ENCODE results near the gene RIN3. TPM values are rescaled to one million over a fixed set of nuclear protein-coding genes. Genes with fewer than 3 reads are reported as not detected.
"Not testable (repeated sequence)": the region's sequence is repeated elsewhere in the genome, so short reads cannot be mapped to it uniquely, and the experiment has no call there.

The RIN3 gene
- total RNA-seq, 1 donor from 2014 or later: 6.9 TPM

DNA sequence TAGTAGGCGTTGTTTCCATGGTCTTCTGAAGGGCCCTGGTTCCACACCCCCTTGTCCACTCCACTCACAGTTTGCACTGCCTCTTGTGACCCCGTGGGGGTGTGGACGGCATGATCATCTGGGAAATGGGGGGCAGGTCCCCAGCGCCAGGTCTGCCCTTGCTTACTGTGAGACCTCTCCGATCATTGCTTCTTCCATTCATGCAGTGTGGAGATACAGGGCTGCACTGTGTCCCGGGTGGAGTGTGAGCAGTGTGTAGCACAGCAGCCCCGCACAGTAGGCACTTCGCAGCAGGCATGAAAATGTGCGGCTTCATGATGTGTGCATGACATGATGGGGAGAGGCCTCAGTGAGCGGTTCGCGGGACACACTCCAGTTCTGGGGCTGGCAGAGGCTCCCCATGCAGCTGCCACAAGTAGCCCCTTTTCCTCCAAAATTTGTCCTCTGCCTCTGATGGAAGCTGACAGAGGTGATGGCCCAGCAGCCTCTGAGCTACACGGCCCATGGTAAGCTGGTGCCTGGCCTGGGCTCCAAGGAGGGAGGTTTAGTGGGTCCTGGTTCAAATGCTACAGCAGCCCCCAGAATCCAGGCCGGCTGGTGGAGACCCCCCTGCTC, 15.0 kb downstream of the RIN3 start:
- DNase-seq: no peak

DNA sequence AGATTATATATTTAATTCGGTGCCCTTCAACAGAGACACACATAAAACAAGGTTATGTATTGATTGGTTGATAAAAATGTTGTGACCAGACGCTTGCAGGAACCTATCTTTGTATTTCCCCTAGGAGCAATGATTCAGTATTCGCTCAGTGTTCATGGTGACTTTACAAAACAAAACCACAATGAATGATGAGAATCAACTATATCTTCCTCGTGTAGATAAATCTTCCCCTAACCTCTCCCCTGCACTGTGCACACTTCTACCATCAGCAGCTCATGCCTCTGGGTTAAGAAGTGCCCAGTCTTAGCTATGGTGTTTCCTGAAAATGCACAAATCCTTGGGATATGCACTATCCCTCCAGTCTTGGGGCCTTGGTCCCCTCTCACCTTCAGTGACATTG, 16.3 kb downstream of the RIN3 start:
- DNase-seq: no peak

DNA sequence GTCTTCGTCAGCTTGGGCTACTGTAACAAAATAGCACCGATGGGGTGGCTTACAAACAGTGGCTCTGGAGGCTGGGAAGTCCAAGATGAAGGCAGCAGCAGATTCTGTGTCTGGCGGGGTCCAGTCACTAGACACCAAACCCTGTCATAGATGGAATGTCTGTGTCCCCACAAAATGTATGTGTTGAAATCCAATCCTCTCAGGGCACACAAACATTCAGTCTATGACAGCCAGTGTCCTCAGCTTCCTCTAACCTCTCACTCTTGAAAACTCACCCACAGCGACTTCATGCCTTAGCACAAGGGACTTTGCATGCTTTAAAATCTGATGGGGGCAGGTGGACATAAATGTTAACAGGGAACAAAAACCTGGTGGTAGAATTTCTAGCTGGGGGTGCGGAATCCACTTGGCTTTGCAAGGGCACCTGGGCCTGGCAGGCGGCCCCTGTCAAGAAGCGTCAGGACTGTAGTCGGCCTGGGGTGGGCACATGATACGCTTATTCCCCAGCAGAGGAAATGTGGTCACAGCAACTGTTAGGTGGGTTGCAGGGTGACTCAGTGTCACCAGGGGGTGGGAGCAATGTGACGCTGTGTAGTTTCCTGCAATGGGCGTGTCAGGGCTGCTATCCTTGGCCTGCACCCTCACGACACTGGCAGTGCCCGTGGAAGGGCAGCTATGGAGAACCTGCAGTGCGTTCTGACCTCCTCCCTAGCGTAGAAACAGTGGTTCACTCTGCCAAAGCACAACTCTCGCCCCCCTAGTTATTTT, 17.7 kb downstream of the RIN3 start:
- no peak for DNase-seq

DNA sequence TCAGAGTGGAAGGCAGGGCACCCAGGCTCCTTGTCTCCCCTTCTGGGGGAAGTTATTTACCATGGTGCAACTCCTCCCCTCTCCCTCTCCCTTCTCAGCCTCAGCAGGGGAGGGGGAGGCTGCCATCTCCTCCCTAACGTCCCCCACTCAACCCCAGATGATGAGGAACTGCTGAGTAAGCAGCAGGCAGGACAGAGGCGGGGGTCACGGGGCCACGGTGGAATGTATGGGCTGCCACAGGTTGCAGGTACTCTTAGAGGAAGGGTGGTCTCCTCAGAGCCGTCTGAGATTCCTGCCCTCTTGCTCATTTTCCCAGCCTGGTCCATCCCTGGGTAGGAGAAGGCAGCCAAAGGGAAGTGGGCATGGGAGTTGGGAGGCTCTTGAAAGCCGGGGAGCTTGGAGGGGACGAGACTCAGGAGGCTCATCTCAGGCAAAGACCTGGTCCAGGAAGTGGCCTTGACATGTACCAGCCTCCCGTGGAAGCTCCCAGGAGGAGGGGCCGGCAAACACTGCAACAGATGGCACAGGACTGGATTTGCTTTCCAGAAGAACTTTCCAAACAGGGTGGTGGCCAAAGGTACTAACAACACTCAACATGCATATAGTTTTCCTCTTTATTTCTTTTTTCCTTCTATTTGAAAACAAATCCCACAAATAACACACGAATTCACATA, 19.0 kb downstream of the RIN3 start:
- no peak for DNase-seq

DNA sequence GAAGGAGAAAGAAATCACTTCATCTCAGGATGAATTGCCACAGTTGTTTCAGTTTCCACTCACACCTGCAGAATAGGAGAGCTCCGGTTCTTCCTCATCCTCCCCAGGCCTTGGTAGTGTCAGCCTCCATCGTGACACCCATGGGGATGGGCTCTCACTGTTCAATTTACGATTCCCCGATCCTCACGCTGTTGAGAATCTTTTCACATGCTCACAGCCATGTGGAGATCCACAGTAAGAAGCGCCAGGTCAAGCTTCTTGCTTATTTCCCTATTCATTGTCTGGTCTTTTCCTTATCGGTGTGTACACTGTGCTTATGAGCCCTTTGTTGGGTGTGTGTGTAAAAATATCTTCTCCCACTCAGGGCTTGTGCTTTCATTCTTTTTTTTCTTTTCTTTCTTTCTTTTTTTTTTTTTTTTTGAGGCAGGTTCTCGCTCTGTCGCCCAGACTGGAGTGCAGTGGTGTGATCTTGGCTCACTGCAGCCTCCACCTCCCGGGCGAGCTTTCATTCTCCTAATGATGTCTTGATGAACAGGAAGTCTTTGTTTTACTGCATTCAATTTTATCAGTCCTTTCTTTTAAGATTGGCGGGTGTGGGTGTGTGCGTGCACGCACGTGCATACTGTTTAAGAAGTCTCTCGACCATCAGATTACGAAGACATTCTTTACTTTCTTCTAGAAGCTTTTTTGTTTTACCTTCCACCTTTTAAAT, 21.5 kb downstream of the RIN3 start:
- DNase-seq: no peak

DNA sequence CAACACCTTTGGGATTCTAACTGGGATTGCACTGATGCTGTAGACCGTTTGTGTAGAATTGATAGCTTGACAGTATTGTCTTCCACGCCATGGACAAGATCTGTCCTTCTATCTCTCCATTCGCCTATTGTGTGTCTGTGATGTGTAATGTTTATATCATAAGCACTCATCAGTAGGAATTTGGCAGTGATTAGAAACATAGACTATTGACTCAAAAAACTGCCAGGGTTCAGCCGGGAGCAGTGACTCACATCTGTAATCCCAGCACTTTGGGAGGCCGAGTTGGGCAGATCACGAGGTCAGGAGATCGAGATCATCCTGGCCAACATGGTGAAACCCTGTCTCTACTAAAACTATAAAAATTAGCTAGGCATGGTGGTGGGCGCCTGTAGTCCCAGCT, 22.6 kb downstream of the RIN3 start:
- not testable (repeated sequence) for DNase-seq

DNA sequence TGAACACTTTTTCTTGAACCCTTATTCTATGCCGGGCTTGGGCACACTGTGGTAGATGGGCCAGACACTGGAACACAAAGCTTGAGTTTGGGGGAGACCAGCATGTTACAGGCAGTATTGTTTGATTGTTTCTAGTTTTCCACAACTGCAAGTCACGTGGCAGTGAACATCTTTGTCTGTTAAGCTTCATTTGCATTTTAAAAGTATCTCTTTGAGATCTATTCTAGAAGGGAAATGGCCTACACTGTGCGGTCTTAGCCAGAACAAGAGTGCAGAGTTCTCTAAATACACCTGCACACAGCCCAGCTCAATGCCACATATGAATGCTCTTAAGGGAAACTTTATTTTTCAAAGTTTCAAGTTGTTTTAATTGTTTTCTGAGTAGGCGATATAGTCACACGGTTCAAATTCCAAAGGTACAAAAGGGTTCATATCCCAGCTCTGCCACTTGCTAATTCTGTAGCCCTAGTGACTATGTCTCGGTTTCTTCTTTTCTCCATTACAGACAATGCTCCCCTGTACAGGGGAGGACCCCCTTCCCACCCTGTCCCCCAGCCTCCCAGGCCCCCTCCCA, 24.9 kb downstream of the RIN3 start:
- DNase-seq: no peak

DNA sequence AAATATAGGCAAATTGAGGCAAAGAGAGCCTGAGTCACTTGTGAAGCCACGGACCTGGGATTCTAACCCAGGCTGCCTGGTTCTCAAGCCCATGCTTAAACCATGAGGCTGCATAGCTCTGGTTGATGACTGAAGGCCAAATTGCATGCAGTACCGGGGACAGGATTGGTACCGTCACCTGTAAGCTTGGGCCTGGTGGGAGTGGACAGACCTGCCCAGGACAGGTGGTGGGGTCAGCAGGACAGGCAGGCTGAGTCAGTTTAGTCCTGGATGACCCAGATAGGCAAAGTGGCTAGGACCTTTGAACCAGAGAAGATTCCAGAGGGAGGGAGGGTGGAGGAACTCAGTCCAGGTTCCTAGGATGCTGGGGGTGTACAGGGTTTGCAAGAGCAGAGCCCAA, 25.8 kb downstream of the RIN3 start:
- DNase-seq: no peak

DNA sequence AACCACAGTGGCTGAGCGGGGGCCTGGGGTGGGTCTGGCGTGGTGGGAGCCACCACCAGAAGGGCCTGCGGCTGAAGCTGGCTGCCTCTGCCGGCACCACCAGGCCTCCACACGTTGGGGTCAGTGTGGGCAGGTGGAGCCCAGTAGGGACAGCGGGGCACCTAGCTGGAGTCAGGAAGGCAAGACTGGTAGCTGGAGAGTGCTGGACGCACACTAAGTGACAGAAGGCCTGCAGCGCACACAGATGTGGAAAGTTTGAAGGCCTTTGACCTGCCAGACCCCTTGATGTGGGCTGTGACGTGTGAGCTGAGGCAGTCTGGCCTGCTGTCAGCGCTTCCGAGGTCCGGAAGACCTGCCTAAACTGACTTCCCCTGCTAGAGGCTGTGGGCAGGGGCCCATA, 26.3 kb downstream of the RIN3 start:
- peak; percentile 31 for DNase-seq

DNA sequence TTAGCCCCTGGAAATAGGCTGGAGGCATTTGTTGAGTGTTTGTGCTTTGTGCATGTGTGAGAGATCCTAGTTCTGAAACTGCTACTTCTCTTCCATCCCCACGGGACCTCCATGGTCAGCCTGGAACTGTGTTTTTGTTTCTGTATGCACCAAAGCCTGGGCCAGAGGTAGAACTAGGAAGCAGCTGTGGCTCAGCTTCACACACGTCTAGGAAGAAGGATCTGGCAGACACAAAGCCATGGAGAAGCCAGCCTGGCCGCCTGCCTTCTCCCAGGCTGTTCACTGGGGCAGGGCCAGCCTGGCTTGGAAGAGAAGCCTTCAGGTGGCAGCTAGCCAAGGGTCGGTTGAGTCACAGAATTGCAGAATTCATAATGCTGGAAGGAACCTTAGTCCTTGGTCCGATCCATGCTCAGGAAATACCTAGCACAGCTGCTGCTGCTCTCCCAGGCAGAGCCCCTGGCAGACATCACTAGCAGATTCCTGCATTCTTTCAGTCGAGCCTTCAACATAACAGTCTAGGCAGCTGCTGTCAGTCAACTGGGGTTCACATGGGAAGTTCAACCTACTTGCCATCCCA, 27.0 kb downstream of the RIN3 start:
- DNase-seq: peak; percentile 97

DNA sequence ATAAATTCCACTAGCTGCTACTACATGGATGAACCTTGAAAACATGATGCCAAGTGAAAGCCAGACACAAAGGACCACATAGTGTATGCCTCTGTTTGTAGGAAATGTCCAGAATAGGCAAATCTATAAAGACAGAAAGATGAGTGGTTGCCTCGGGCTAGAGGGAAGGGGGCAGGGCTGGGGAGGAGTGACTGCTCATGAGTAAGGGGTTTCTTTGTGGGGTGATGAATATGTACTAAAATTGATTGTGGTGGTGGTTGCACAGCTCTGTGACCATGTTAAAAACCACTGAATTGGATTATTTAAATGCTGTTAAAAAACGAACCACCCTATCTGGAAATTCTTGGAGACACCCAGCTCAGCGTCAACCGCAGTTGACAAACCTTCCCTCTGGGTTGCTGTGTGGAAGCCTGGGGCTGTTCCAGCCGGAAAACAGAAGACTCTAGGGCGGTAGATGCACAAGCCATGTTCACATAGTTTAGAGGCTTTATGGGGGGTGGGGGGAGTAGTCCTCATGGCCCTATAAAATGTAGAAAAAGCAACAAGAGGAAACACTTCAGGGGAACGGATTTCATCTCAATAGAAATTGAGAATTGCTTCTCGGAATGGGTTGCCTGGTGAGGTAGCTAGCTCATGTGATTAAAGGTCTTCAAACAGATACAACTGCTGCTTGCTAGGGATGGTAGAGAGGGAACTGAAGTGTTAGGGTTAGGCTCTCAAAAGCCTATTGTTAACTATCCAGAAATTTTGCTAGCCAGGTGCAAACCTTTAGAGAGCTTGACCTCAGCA, 29.4 kb downstream of the RIN3 start:
- no peak for DNase-seq

DNA sequence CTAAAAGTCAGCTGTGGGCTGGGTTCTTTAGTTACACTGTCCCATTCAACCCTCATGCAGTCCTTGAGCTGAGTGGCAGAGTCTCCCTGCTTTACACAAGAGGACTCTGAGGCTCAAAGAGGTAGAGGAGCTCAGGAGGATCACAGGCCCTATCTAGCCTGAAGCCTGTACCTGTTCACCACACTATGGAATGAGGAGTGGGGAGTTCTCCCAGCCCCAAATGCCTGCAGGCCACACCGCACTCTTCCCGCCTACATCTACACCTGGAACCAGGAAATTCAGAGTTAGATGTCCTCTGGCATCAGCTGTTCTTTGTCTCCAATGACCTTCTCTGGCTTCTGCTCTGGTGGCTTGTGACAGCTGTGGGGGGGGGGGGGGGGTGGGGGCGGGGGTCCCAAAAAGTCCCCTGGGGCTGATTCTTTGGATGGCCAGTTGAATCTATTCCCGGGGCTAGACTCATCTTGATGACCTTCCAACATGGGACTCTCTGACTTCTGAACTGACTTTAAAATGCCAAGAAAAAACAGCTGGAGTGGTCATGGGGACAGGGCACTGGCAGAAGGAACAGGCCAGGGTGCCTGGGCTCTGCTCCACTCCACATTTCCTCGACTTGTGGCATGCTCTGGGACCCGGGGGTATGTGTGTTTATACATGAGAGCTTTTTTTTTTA, 30.6 kb downstream of the RIN3 start:
- peak; percentile 37 for DNase-seq

DNA sequence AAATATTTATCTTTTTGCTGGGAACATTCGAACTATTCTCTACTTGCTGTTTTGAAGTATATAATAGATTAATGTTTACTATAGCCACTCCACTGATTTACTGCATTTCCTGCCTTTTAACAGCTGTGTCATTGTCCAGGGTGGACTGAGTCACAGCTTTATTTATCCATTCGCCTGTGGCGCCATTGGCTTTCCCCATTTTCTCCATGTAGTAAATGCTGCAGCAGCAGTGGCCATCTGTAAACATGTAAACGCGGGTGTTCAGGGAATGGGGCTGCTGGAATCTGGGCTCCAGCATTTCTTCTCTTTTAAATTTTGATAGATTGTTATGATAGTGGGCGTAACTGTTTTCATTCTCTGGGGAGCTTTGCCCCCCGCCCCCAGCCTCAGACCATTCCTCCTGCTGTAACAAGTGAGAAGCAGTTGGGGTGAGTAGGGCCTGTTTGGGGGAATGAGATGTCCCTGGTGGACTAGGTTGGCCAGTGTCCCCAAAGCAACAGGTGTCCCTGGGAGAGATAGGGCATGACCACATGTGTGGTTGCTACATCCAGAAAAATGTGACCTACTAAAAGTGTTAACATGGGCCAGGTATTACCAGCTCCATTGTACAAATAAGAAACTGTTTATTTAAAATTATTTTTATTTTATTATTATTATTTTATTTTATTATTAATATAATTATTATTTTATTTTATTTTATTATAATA, 32.9 kb downstream of the RIN3 start:
- no peak for DNase-seq

DNA sequence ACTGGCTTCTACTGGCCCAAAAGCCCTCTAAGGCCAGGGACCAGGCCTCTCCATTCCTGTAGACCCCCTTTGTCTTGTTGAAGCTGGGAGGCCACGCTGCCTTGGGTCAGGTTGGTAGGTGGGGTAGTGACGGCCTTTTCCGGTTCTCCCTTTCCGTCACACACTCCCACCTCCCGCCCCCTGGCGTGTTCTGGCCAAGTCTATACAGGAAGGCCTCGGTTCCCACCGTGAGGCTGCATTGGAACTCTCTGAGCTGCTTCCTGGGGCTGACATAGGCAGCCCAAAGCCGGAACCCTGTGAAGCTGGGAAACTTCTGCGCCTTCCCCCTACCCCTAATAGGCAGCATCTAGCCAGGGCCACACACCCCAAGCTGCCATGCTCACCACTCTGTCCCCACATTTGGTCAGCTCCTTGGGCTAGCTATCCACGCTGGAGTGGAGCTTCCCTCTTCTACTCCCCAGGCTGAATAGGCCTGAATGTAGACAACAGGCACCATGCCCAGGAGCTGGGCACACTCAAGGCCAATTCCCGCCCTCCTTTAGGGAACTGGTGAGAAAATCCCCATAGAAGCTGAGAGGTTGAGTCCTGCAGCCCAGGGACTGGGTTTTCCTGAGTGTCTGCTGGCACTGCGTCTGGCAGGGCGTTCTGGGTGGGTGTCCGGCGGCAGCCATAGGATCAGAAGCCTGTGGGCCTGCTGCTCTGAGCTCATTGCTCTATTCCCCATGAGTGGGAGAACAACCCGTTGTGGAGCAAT, 35.7 kb downstream of the RIN3 start:
- peak; percentile 54 for DNase-seq

DNA sequence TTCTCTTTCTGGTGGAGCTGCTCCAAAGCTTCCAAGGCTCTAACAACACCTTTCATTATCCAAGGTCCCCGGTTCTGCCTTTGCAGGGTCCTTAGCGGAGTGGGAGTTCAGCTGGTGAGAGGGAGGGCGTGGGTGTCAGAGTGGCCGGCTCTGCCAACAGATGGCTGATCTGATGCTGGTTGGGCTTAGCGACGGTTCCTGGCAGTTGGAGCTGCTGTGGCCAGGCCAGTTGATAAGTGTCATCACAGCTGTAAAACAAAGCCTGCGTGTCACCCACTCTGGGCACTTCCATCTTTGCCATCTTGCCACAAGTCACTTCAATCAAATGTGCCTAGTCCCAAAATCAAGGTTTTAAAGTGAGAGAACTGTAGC, 36.3 kb downstream of the RIN3 start:
- peak; percentile 84 for DNase-seq

DNA sequence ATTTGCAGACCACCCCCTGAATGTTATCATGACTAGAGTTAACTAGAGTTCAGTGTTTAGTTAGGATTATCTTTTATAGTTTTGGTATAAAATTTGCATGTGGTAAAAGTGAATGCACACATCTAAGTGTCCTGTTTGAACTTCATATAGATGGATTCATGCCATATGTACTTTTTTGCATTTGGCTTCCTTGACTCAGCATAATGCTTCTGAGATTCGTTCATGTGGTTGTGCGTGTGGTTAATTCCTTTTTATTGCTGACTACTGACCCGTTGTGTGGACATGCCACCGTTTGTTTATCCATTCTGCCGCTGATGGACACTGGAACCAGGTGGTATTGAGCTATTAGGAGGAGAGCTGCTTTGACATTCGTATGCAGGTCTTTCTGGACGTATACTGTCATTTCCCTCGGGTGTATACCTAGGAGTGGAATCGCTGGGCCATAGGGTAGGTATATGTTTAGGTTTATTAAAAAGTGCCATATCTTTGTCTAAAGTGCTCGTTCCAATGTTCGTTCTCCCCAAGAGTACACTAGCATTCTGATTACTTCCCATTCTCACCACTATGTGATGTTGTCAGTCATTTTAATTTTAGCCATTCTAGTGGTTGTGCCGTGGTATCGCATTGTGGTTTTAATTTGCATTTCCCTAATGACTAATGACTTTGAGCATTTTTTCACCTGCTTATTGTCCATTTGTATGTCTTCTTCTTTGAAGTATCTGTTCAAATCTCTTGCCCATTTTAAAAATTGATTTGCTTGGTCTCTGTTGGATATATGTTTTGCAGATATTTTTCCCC, 37.7 kb downstream of the RIN3 start:
- no peak for DNase-seq

DNA sequence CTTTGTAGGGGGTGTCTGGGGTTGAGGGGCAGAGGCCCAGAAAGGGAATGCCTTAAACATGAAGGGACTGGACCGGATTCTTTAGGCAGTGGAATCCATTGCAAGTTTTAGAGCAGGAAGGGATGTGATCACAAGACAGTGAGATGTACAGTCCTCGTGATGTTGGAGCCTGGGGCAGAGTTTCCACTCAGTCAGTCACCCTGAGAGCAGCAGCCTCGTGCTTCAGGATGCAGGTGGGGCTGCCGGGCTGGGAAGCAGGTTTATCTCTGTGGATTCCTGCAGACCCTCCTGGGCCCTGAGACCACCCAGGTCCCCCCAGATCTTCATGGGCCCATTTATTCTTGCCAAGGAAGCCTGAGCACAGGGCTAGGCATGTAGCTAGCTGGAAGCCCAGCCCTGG, 38.5 kb downstream of the RIN3 start:
- no peak for DNase-seq

DNA sequence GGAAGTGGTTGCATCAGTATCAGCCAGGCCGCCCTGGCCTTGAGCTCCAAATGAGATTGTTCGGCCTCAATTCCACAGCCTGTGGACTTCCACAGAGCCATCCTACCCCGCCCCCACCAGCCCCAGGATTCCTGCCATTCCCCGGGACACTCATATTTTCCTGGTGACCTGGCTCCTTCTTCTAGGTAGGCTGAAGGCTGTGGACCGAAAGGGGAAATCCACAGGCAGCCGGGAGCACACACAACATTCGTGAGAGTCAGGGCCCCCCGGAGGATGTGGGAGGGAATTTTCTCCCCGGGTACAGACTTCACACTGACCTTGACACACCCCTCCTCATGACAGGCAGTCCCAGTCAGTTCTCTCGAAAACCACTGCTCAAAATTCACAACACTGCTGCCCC, 39.9 kb downstream of the RIN3 start:
- DNase-seq: no peak
